Panc1 (cell line): ENCODE measurements around the gene TRERF1.

ENCODE experiments used
- CTCF ChIP-seq: fragments of 450-650 bp; IDR thresholded peaks from 2 replicates; pipeline ENCODE4 v1.5.1; 2017; ENCODE audit warnings: mild to moderate bottlenecking
- POLR2AphosphoS5 ChIP-seq: IDR thresholded peaks from 2 replicates; pipeline ENCODE4 v1.6.1; 2012; ENCODE audit warnings: mild to moderate bottlenecking, low read depth, low read length, moderate library complexity

GRCh38 chr6:42295181-42295580 lies 156.5 kb downstream of the TRERF1 start:
- no peak for TF ChIP-seq CTCF
- no peak for TF ChIP-seq POLR2AphosphoS5
